Adrenal gland (tissue), 5 donors: ENCODE results near the gene NHSL1.

Experiments used
- CTCF ChIP-seq, 6 experiments: fragments of 450-650 bp in 4 of 6; fragments of 200-600 bp in 2 of 6; sonication (generic) in 1 of 6; IDR thresholded peaks; 1 replicate in 5 of 6; 2 replicates in 1 of 6; pipeline versions ENCODE4 v1.5.1 to v1.8.0; 2016 to 2021; ENCODE audit warnings: antibody characterized with exemption in 6 of 6, mild to moderate bottlenecking in 2 of 6, moderate library complexity in 1 of 6
- POLR2A ChIP-seq, 2 donors: fragments of 450-650 bp; IDR thresholded peaks; one replicate each; pipeline ENCODE4 v1.6.1; 2017; ENCODE audit warnings: antibody characterized with exemption in 2 of 2, mild to moderate bottlenecking in 2 of 2, moderate library complexity in 1 of 2
- donor health status: DM: no; HTN: no; CAD: no.

- TF ChIP-seq CTCF (IDR thresholded peaks at IDR 0.05): no peak
- no peak for TF ChIP-seq POLR2A (IDR thresholded peaks at IDR 0.05)
These were observed 102.6 kb downstream of the NHSL1 start for GRCh38 chr6:138396709-138397108.
